ENCODE measurements around the gene GLIS1. TPM values are rescaled to one million over a fixed set of nuclear protein-coding genes. Genes with fewer than 3 reads are reported as not detected.
"Not testable (repeated sequence)": the region's sequence is repeated elsewhere in the genome, so short reads cannot be mapped to it uniquely, and the experiment has no call there.

GLIS1 gene
- total RNA-seq, 1 donor from 2014 or later: 2.5 TPM

GRCh38 chr1:53651356-53651755, 87.6 kb downstream of the GLIS1 start:
- no peak for DNase-seq (ENCODE audit: low read depth)
- no peak overlapping the region for H3K4me3 ChIP-seq (ENCODE audit: low read depth, low read length)
- no peak for TF ChIP-seq CTCF (conservative IDR thresholded peaks at IDR 0.05; ENCODE audit: low read depth, low read length)

- DNase-seq (ENCODE audit: low read depth): no peak
- TF ChIP-seq CTCF (conservative IDR thresholded peaks at IDR 0.05; ENCODE audit: low read depth, low read length): no peak
- H3K4me3 ChIP-seq (ENCODE audit: low read depth, low read length): no peak overlapping the region
Observed at GRCh38 chr1:53648516-53648915, 90.4 kb downstream of the GLIS1 start.

- H3K4me3 ChIP-seq (ENCODE audit: low read depth, low read length); DNase-seq (ENCODE audit: low read depth): not testable (repeated sequence)
Observed at GRCh38 chr1:53647915-53648314, 91.0 kb downstream of the GLIS1 start.

DNA sequence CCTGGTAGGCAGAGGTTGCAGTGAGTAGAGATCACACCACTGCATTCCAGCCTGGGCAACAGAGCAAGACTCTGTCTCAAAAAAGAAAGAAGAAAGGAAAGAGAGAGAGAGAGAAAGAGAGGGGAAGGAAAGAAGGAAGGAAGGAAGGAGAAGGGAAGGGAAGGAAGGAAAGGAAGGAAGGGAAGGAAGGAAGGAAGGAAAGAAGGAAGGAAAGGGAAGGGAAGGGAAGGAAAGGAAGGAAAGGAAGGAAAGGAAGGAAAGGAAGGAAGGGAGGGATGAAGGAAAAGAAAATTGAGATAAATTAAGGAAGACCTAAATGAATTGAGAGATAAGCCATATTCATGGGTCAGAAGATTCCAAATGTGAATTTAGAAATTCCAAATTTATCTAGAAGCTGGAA, 92.2 kb downstream of the GLIS1 start:
- no peak overlapping the region for H3K4me3 ChIP-seq (ENCODE audit: low read depth, low read length)
- no peak for DNase-seq (ENCODE audit: low read depth)
- no peak for TF ChIP-seq CTCF (conservative IDR thresholded peaks at IDR 0.05; ENCODE audit: low read depth, low read length)

DNA sequence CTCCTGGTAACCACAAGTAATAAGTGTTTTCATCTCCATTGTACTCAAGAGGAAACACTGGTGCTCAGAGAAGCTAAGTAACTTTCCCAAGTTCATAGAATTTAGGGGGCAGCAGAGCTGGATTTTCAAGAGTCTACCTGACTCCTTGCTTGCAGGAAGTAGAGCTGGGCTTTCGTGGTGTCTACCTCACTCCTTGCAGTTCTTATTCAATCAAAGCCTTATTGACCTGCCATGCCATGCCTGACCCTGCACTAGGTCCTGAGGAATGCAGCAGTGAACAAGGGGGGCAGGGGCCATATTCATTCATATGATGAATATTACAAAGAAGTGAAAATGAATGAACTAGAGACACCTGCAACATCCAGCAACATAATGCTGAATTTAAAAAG, 93.3 kb downstream of the GLIS1 start:
- no peak overlapping the region for H3K4me3 ChIP-seq (ENCODE audit: low read depth, low read length)
- no peak for TF ChIP-seq CTCF (conservative IDR thresholded peaks at IDR 0.05; ENCODE audit: low read depth, low read length)
- no peak for DNase-seq (ENCODE audit: low read depth)

DNA sequence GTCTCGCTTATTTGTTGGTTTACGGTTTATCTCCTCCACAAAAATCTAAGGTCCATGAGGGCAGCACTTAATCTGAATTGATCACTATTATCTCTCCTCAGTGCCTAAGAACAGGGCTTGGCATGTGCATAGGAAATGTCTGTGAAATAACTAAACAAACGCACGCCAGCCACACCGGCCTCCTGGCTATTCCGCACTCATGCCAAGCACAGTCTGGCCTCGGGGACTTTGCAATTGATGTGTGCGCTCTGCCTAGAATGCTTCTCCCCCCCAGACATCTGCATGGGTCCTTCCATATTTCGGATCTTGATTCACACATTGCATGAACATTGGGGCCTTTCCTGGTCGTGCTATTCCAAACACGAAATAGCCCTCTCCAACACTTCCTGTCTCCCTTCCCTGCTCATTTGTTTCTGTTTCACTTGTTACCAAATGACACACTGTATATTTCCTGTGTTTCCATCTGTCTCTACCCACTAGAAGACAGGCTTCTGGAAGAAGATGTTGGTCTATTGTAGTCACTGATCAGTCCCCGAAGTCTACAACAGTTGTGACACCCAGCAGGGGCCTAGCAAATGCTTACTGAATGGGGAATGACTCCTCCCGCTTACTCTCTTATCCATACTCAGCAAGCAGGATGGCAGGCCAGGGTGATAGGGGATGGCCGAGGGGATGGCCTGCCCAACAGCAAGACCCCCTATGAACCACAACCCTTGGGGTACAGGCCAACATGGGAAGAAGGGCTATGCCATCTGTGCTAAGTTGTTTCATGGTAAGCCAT, 93.9 kb downstream of the GLIS1 start:
- no peak for DNase-seq (ENCODE audit: low read depth)
- no peak overlapping the region for H3K4me3 ChIP-seq (ENCODE audit: low read depth, low read length)
- no peak for TF ChIP-seq CTCF (conservative IDR thresholded peaks at IDR 0.05; ENCODE audit: low read depth, low read length)

DNA sequence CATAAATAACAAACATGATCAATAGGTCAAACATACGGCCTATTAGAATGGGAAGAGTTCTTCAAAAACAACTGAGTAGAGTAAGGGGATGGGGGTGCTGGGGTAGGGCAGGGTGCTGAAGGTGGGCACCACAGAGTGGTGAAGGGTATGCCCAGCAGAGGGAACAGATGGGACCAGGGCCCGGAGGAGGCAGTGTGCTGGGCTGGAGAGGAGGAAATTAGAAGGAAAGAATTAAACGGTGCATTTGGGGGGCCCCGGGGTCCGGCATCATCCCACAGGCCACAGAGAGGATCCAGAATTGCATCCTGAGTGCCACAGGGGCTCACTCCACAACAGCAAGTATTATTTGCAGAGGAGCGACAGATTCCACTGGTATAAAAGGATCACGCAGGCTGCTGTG, 94.5 kb downstream of the GLIS1 start:
- TF ChIP-seq CTCF (conservative IDR thresholded peaks at IDR 0.05; ENCODE audit: low read depth, low read length): no peak
- no peak overlapping the region for H3K4me3 ChIP-seq (ENCODE audit: low read depth, low read length)
- DNase-seq (ENCODE audit: low read depth): no peak
